GM06990 (cell line): ENCODE data around the gene CNGB1.
"Not testable (repeated sequence)": the region's sequence is repeated elsewhere in the genome, so short reads cannot be mapped to it uniquely, and the experiment has no call there.

Source experiments
- DNase-seq: peaks from one replicate; pipeline ENCODE4 v3.0.0-alpha.2; 2011; ENCODE audit not compliant: insufficient read length; ENCODE audit errors: extremely low read depth
- H3K27me3 ChIP-seq: replicated peaks from 2 replicates; pipeline ENCODE4 v1.6.0; 2011; ENCODE audit warnings: low read length; ENCODE audit not compliant: control insufficient read depth, insufficient read depth
- H3K36me3 ChIP-seq: 2 replicates; pipeline ENCODE4 v1.5.1; 2011; ENCODE audit warnings: low read length; ENCODE audit not compliant: control insufficient read depth, insufficient read depth
- H3K4me3 ChIP-seq: replicated peaks from 2 replicates; pipeline ENCODE4 v1.5.1; 2011; ENCODE audit warnings: low read depth, mild to moderate bottlenecking, control low read depth, low read length
- CTCF ChIP-seq: IDR thresholded peaks from 2 replicates; pipeline ENCODE4 v1.5.1; 2011; ENCODE audit warnings: low read length, control low read depth, mild to moderate bottlenecking, inconsistent platforms; ENCODE audit not compliant: insufficient read depth, poor library complexity, severe bottlenecking

Gene CNGB1

GRCh38 chr16:57918994-57919393, 51.9 kb downstream of the CNGB1 start:
- no peak for TF ChIP-seq CTCF
- Histone ChIP-seq H3K4me3 (no peak overlapping the region), H3K36me3 (no peaks in the 10 kb centered on the region), H3K27me3 (peaks cover 1% of the 10 kb centered on the region)
- no peak for DNase-seq

- no peak overlapping the region for H3K4me3 ChIP-seq
- H3K36me3 ChIP-seq: no peaks in the 10 kb centered on the region
- H3K27me3 ChIP-seq: peaks cover 1% of the 10 kb centered on the region
- DNase-seq: no peak
- no peak for TF ChIP-seq CTCF
These were observed 52.5 kb downstream of the CNGB1 start for GRCh38 chr16:57918444-57918843.

- not testable (repeated sequence) for H3K27me3 ChIP-seq, DNase-seq, H3K4me3 ChIP-seq, H3K36me3 ChIP-seq
These were observed 53.0 kb downstream of the CNGB1 start for GRCh38 chr16:57917929-57918328.

GRCh38 chr16:57917489-57917888, 53.4 kb downstream of the CNGB1 start:
- H3K4me3 ChIP-seq, DNase-seq, H3K36me3 ChIP-seq, H3K27me3 ChIP-seq: not testable (repeated sequence)

- Histone ChIP-seq H3K4me3 (no peak overlapping the region), H3K27me3 (peaks cover 1% of the 10 kb centered on the region), H3K36me3 (no peaks in the 10 kb centered on the region)
- no peak for TF ChIP-seq CTCF
- no peak for DNase-seq
These were observed 54.0 kb downstream of the CNGB1 start for GRCh38 chr16:57916735-57917438.

GRCh38 chr16:57915811-57916488, 55.0 kb downstream of the CNGB1 start:
- Histone ChIP-seq H3K27me3 (peaks cover 1% of the 10 kb centered on the region), H3K36me3 (no peaks in the 10 kb centered on the region), H3K4me3 (no peak overlapping the region)
- no peak for DNase-seq
- no peak for TF ChIP-seq CTCF

GRCh38 chr16:57915267-57915666, 55.7 kb downstream of the CNGB1 start:
- no peak for TF ChIP-seq CTCF
- H3K4me3 ChIP-seq: no peak overlapping the region
- H3K36me3 ChIP-seq: no peaks in the 10 kb centered on the region
- peaks cover 1% of the 10 kb centered on the region for H3K27me3 ChIP-seq
- DNase-seq: no peak
